Measurements from ENCODE around the gene SERPINH1.

SERPINH1 gene

DNA sequence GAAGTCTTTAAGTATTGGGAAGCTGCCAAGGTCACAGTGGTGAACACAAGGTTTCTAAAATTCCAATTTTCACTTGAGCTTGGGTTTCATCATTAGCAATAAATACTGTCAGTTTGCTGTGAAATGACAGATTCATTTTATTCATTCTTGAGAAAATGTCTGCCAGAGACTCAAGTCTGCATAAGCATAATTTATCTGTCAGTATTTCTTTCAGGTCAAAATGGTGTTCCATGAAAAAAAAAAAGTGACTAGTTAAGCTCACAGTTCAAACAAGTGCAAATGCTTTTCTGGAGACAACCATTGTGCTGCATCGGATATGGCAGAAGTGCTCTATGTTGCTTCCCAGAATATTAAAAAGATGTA lies 28.2 kb upstream of the SERPINH1 start:
- no peak for DNase-seq

DNA sequence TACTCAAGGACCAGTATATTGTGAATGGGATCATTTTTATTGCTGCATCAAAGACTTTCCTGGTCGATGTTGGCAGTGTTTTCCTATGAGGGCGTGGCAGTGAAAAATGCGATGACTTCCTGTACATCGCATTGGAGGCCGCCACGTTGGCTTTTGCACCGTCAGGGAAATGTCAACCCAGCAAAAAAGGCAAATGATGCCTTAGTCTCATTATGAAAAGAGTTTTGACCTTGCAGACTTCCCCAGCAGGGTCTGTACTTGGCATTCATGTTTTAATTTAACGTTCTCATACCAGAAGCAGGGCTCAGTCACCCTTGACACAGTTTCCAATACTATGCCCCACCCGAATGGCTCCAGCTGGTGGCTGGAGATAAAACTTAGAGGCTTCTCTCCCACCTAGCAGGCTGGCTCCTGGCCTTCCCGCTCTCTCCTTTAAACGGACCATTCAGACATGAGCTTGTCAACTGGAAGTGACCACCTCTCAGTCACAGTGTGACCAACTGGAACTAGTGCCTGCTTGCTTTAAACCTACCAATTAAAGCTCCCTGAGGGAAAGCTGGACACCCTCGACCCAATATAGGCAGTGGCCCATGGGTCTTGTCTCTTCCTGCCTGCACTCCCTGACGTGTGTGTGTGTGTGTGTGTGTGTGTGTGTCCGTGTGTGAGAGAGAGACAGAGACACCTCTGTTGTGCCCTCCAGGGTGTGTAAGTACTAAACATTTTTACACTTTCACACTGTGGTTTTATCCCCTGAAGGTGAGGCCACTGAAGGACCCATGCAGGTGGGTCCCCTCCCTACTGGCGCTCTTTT lies 27.6 kb upstream of the SERPINH1 start:
- no peak for DNase-seq

DNA sequence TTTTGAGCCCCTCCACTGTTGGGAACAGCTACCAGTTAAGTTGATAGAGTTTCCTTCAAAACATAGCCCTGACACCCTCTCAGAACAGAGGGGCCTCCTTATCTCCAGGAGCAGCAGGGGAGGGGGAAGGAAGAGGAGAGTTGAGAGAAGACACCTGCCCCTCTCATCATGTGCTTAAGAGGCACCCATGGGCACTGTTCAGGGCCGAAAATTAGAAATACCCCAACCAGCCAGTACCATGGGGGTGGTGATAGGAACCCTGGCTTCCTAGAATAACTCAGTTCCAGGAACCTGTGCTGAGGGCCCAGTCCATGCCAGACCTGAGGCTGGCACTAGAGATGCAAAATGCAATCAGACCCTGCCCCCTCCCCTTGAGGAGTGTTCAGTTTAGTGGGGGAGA lies 27.0 kb upstream of the SERPINH1 start:
- no peak for DNase-seq

DNA sequence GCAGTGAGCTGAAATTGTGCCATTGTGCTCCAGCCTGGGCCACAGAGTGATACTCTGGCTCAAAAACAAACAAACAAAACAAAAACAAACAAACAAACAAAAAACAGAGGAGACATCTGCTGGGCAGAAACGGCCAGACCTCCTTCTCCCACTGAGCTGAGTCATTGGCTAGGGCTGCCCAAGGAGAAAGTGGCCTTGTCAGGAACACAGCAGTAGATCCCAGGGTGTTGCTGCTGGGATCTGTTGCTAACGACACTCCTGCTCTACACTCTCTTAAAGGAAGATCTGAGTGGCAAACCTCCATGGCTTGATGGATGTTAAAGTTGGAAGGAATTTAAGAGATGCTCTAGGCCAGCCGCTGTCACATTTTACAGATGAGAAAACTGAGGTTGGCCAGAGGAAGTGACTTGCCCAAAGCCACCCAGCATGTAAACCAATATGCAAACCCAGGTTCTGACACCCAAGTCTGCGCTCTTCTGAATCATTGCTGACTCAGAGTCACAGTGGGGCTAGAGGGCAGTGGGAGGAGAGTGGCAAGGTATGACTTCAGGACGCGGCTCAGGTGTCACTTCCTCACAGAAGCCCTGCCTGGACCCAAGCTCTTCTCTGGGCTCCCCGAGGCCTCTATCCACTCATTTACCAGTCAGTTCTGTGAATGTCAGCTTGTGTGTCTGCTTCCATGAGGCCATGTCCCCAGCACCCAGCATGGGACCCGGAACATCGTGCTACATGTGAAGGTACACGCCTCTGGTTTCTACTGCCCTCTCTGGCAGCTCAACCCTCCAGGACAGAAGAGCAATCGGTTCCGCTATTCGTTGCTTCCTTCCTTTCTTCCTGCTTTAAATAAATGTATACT lies 25.0 kb upstream of the SERPINH1 start:
- DNase-seq = no peak

DNA sequence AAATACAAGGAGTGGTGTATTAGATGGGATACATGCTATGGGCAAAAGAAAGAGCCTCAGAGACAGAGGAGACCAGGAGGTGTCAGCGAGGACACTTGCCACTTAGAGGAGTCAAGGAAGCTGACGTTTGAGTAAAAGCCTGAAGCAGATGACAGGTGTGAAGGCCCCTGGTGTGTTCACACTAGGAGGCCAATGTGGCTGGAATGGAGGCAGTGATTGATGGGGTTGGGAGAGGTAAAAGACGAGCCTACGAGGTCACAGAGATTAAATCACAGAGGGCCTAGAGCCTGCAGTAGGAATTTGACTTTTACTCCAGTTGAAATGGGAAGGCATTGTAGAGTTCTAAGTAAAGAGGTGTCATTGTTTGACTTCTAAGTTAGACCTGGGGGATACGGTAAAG lies 24.3 kb upstream of the SERPINH1 start:
- DNase-seq = no peak

DNA sequence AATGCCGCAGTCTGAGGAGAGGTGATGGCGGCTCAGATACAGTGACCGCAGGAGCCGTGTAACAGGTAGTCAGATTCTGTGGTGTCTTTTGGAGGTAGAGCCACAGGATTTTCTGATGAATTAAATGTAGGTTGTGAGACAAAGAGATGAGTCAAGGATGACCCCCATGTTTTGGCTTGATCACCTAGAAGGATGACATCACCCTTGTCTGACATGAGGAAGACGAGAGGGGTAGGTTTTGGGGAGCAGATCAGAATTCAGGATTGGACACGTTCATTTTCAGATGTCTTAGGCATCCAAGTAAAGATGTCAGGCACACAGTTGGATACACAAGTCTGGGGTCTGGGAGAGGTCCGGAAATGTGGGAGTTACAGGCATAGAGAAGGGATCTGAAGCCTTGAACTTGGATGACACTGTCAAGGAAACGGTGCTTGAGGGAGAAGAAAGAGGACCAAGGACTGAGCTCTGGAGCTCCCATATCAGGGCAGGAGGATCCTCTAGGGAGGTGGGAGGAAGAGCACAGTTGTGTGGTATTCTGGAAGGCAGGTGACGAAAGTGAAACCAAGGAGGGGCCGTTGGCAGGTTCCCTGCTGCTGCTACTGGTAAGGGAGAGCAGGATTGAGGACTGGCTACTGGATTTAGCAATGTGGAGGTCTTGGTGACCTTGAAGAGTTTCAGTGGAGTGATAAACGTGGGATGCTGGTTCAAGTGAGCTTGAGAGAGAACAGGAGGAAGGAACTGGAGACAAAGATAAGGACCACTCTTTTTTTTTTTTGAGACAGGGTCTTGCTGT lies 23.7 kb upstream of the SERPINH1 start:
- no peak for DNase-seq

DNA sequence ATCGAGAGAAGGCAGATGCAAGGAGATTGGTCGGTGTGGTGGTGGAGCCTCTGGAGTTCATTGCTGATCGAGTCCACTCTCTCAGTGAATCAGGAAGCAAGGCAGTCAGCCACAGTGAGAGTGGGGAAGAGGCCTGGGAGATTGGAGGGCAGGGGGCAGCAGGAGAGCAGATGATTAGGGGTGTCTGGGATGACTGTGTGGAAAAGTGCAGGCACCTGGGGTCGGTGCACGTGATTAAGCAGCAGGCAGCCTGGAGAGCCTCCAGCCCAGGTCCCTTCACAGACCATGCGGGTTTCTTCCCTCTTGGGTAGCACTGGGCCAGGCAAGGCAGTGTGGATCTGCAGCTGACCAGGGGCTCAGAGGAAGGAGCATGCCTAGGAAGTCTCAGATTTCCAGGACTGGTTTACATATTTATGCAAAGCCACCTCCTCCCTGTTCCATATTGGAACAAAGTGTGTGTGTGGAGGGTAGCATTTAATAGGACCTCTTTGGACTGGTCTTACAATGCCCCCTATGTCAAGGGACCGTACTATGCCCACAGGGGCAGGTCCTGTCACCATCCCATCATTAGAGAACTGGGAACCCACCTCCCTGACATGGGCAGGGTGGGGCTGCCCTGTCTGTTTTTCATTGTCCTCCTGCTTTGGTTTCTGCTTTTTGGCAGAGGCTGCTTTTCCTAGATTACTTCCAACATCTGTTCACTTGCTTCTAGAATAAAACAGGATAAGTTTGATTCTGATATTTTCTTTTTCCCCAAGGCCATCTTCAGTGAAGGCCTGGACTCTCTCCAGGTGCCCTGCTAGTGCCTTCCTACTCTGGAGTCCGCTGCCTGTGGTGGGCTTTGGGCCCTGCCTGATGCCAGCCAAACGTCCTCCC lies 22.4 kb upstream of the SERPINH1 start:
- DNase-seq = no peak

DNA sequence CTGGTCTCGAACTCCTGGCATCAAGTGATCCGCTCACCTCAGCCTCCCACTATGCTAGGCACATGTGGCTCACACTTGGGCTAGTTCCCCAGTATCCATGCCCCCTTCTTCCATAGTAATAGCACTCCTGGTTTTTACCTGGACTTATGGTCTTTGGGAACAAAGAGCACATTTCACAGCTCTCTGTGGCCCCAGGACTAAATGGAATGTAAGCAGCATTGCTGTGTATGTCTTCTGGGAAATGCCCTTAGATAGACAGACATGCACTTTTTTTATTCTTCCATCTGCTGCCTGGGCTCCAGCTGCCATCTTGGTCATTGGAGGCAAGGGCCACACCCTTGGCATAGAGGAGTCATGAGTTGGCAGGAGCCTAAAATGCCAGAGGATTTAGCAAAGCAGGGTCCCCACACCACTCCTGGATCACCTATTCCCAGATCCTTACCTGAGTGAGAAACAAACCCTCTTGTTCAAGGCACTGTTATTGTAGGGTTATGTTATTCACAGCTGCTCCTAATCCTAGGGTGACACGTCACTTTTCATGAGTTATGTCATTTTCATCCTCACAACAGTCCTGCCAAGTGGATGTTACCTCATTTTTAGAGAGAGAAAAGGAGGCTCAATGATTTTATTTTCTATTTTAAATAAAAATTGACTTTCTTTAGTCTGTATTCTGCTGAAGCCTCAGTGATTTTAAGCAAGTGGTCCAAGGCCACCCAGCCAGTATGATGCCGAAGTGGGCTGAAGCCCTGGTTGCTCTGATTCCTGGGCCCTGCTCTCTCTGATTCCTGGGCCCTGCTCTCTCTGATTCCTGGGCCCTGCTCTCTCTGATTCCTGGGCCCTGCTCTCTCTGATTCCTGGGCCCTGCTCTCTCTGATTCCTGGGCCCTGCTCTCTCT lies 20.6 kb upstream of the SERPINH1 start:
- no peak for DNase-seq

DNA sequence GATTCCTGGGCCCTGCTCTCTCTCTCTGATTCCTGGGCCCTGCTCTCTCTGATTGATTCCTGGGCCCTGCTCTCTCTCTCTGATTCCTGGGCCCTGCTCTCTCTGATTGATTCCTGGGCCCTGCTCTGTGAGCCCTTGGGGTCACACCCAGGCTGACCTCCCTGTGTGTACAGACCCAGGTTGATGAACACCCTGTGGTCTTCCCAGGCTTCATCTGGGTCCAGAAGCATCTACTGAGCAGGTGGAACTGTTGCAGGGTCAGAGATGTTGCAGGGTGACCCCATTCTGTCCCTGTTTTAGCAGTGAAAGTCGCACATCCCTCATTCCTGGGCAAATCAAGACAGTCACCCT lies 20.0 kb upstream of the SERPINH1 start:
- DNase-seq = no peak

DNA sequence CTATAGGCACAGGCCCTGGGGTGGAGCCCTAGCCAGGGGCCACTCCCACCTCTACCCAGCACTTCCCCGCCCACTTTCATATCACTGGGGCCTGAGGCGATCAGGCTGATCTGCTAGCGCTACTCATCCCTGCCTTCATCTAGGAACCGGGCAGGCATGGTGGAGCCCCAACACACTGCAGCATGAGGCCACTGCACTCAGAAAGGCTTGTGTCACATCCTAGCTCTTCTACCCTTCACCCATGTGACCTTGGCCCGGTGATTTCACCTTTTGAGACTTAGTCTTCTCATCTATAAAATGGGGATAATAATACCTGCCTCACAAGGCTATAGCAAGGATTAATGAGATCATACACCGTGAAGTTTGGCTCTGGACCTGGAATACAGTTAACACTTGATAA lies 18.2 kb upstream of the SERPINH1 start:
- no peak for DNase-seq

DNA sequence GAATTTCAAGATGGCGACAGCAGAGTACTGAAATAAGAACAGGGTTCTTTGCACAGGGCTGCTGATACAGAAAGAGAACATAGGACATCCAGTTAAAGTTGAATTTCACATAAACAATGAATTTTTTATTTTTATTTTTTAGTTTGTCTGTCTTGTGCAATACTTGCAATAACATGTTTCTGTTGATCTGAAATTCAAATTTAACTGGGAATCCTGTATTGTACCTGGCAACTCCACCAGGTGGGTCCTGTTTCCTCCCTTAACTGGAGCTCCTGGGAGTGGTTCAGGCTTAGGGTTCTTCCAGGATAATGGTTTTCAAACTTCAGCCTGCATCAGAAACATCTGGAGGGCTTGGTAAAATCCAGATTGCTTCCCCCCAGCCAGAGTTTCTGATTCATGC lies 14.9 kb upstream of the SERPINH1 start:
- no peak for DNase-seq

DNA sequence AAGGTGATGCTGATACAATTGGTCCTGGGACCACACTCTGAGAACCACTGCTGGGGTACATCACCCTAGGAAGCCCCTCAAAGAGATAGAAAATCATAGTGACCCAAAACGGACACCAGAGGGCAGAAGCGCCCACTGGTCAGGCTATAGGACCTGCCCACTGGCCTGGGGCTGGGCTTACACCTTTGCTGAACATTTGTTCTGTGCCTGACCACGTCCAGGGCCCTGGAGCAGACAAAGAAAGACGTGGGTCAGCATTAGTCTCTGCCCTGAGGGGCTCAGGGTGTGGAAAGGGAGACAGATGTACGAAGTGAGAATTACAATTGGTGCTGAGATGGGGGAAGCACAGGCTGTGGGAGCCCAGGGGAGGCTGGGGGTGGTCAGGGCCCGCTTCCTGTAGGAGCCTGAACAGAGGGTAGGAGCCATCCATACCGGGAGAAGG lies 14.4 kb upstream of the SERPINH1 start:
- DNase-seq = peak; percentile 39

DNA sequence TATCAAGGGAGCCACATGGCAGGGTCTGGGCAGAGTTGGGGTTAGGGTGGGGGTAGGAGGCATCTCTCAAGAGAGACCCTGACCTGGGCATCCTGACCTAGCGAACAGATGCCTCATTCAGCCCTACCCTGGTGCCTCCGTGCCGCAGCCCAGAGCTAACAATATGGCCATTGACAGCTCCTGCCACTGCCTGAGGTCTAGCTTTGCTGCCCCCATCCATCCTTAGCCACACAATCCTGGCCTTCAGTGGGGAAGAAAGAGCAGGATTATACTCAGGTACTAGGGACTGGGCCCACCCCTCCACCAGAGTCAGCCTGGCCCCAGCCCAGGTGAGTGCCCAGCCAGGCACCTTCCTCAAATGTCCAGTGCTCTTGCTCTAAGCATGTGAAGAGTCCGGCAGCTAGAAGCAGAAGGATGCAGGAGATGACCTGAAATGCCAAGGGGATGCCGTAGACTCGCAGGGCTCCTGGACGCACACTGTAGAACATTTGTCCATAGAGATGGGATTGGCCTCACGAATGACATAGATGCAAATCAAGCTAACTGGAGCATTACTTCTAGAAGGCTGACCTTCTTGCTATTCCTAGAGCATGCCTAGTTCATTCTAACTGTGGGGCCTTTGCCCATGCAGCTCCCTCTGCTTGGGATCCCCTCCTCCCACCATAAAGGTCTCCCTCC lies 13.3 kb upstream of the SERPINH1 start:
- no peak for DNase-seq

DNA sequence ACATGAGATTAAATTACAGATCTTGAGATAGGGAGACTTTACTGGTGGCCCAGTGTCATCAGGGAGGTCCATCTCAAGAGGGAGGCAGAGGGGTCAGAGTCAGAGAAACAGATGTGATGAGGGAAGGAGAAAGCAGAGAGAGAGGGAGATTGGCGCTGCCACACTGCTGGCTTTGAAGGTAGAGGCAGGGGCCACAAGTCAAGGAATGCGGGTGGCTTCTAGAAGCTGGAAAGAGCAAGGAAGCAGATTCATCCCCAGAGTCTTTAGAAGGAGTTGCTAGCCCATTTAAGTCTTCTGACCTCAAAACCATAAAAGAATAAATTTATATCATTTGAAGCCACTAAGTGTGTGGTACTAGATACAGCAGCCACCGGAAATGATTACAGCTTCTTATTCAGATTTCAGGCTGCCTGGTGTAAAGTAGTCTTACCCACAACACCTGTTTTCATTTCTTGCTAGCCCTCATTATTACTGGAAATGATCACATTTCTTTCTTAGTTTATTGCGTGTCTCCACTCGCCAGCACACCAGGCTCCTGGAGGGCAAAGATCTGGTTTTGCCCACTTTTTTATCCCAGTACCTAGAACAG lies 12.6 kb upstream of the SERPINH1 start:
- DNase-seq = no peak

DNA sequence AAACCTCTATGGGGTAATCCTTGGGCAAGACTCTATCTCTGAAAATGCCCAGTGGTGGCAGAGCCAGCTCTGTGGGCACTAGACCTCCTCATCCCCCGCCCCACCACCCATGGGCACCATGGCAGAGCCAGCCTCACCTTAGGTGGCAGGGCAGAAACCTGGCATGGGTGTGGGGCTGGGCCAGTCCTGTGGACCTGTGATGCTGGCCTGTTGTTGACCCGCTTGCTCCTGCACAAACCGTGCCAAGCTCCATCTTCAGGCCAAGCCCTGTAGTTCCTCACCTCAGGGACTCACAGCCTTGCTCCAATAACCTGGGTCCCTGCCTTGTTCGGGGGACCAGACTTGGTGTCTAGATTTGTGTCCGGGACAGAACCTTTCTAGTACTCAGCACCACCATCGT lies 8.9 kb upstream of the SERPINH1 start:
- no peak for DNase-seq

DNA sequence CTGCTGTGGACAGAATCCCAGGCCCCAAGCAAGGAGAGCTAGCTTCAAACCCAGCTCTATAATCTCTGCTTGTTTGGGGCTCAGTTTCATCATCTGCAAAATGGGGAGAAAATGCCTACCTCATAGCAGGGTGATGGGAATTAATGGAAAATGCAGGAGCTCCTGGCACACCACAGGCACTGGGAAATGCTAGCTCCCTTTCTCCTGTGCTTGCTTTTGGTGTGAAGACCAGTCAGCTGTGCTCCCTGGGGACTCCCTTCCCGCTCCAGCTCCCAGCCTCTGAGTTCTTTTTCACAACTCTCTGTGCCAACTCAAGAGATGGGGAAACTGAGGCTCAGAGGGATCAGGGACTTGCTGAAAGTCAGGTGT lies 8.2 kb upstream of the SERPINH1 start:
- no peak for DNase-seq

DNA sequence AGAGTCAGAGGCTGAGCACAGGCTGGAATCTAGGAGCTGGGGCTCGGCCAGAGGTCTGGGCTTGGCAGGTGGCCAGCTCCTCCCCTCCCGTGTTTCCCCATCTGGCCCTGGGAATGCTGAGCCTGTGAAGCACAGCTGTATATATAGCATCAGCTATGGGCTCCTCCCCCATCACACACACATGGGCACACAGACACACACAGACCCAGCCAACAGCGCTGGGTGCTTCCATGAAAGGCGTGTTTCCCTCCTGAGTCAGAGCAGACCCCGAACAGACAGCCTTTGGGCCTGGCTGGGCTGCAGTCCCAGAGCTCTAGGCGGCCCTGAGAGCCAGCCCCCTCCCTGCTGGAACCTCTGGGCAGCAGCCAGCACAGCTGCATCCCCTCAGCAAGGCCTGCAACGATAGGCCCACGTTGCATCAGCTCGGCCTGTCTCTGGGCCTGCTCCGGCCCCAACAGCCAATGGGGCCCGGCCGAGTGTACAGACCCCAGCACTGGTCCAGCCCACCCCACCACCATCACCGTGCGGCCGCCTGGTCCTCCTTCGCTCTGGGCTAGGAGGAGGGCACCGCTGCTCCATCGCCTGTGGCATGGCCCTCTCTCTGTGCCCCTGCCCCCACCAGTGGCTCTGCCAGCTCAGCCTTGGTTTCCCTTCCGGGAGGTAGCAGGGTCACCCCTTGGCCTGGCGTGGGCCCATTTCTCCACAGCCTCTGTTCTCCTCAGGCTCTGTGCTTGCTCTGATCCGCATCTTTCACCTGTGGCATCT lies 7.6 kb upstream of the SERPINH1 start:
- DNase-seq = peak; percentile 91

DNA sequence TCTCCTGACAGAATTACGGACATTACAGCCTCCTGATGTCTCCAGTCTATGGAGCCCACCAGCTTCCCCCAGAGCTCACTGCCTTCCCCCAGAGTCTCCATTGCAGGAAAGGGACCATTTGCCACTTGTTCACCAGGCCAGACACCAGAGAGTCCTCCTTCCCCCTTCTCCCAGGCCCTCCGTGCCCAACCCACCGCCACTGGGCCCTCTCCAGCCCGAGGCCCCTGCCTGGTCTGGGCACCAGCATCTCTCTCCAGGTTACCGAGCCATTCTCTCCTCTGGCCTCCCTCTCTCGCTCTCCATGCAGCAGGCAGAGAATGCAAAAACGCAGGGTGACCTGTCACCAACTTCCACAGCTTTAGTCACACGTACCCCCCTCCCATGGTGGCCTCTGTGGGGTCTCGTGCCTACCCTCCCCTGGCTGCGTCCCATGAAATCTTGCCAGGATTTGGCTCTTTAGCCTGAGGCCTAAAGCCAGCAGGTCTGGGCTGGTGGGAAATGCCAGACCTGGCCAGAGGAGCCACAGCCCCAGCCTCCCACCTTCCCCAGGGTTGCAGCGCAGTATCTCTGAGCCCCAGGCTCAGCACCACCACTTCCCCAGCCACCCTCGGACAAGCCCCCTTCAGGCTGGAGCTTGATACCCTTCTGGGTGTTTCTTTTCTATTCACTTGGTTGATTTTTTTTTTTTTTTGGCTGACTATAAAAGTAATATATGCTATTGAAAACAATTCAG lies 6.8 kb upstream of the SERPINH1 start:
- no peak for DNase-seq

DNA sequence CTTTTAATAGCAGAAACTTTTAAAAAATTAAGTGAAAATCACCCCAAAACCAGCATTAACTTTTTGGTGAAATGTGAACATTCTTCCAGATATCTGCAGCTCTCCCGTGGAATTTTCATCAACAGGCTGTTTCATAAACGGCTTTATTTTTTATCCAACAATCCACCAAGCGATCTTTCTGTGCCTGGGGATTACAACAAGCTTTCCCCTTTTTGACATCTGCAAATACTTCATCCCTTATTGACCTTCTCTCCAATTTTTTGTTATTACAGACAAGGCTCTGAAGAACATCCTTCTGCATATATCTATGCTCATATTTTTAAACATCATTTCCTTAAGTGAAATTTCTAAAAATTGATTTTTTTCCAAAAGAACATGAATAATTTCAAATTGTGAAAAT lies 5.8 kb upstream of the SERPINH1 start:
- DNase-seq = no peak

Data from amniotic stem cell (primary cell).